HG03103 (cell line): ENCODE data around the gene GPR22.

Experiments
- ATAC-seq: cut with Tn5 transposase; IDR thresholded peaks from one replicate; pipeline ENCODE4 v1.9.1; 2021; ENCODE audit warnings: low read depth; ENCODE audit not compliant: unreplicated experiment

Gene GPR22

GRCh38 chr7:107469929-107470328 lies at the start of gene GPR22:
TSS of gene GPR22 (plus strand) at chr7:107470057. CDS start at chr7:107474061, 4,004 bp downstream.
- ATAC-seq: no peak

- no peak for ATAC-seq
Observed at GRCh38 chr7:107427462-107427861, 42.4 kb upstream of the GPR22 start.

GRCh38 chr7:107428642-107429041 lies 41.2 kb upstream of the GPR22 start:
- ATAC-seq: no peak

- ATAC-seq: no peak
Observed at GRCh38 chr7:107430057-107430456, 39.8 kb upstream of the GPR22 start.

- no peak for ATAC-seq
Observed at GRCh38 chr7:107432261-107432660, 37.6 kb upstream of the GPR22 start.

GRCh38 chr7:107435749-107436148 lies 34.1 kb upstream of the GPR22 start:
- ATAC-seq: no peak

- no peak for ATAC-seq
Observed at GRCh38 chr7:107439025-107439424, 30.8 kb upstream of the GPR22 start.

GRCh38 chr7:107441581-107442422 lies 28.1 kb upstream of the GPR22 start:
- ATAC-seq: no peak

- no peak for ATAC-seq
Observed at GRCh38 chr7:107442678-107443077, 27.2 kb upstream of the GPR22 start.

GRCh38 chr7:107446531-107446930 lies 23.3 kb upstream of the GPR22 start:
- no peak for ATAC-seq

GRCh38 chr7:107446988-107447387 lies 22.9 kb upstream of the GPR22 start:
- no peak for ATAC-seq

- no peak for ATAC-seq
Observed at GRCh38 chr7:107450970-107451369, 18.9 kb upstream of the GPR22 start.

GRCh38 chr7:107453388-107453787 lies 16.5 kb upstream of the GPR22 start:
- ATAC-seq: no peak

- ATAC-seq: no peak
Observed at GRCh38 chr7:107461938-107462533, 7.8 kb upstream of the GPR22 start.

GRCh38 chr7:107463139-107464078 lies 6.4 kb upstream of the GPR22 start:
- peak; percentile 58 for ATAC-seq

- ATAC-seq: no peak
Observed at GRCh38 chr7:107464666-107465226, 5.1 kb upstream of the GPR22 start.

- no peak for ATAC-seq
Observed at GRCh38 chr7:107467972-107468371, 1.9 kb upstream of the GPR22 start.

GRCh38 chr7:107468824-107469223 lies 1.0 kb upstream of the GPR22 start:
- no peak for ATAC-seq

GRCh38 chr7:107471292-107472070 lies 1.6 kb downstream of the GPR22 start:
- no peak for ATAC-seq

- no peak for ATAC-seq
Observed at GRCh38 chr7:107472116-107472515, 2.3 kb downstream of the GPR22 start.
